T-helper 2 cell (primary cell): ENCODE measurements around the gene CEP112.
A peak's percentile ranks its signal among the peaks of the same experiment; 100 is the strongest.
"Not testable (repeated sequence)": the region's sequence is repeated elsewhere in the genome, so short reads cannot be mapped to it uniquely, and the experiment has no call there.

Source experiments
- DNase-seq, 5 experiments: peaks; one replicate each; pipeline versions ENCODE4 v3.0.0 to v3.0.0-alpha.2; 2012 to 2022

Gene CEP112

GRCh38 chr17:66150708-66151107, 41.2 kb downstream of the CEP112 start:
- DNase-seq = no peak

GRCh38 chr17:66149562-66149961, 42.4 kb downstream of the CEP112 start:
- peak in 1 of 5 experiments; percentile 49 for DNase-seq

- no peak for DNase-seq
These were observed 45.5 kb downstream of the CEP112 start for GRCh38 chr17:66146394-66146793.

GRCh38 chr17:66143657-66144282, 48.2 kb downstream of the CEP112 start:
- DNase-seq = no peak

GRCh38 chr17:66142428-66142827, 49.5 kb downstream of the CEP112 start:
- no peak for DNase-seq

- no peak for DNase-seq
These were observed 53.8 kb downstream of the CEP112 start for GRCh38 chr17:66138120-66138519.

- no peak for DNase-seq
These were observed 56.0 kb downstream of the CEP112 start for GRCh38 chr17:66135896-66136295.

GRCh38 chr17:66135219-66135618, 56.7 kb downstream of the CEP112 start:
- DNase-seq = peak in 1 of 5 experiments; percentile 39

GRCh38 chr17:66129759-66130158, 62.2 kb downstream of the CEP112 start:
- no peak for DNase-seq

- no peak for DNase-seq
These were observed 65.7 kb downstream of the CEP112 start for GRCh38 chr17:66126231-66126630.

GRCh38 chr17:66123163-66123562, 68.8 kb downstream of the CEP112 start:
- DNase-seq = no peak

- DNase-seq = no peak
These were observed 76.7 kb downstream of the CEP112 start for GRCh38 chr17:66115246-66115645.

- no peak for DNase-seq
These were observed 77.3 kb downstream of the CEP112 start for GRCh38 chr17:66114609-66115008.

- DNase-seq = no peak
These were observed 84.2 kb downstream of the CEP112 start for GRCh38 chr17:66107731-66108130.

- DNase-seq = no peak
These were observed 93.9 kb downstream of the CEP112 start for GRCh38 chr17:66098040-66098439.

- no peak for DNase-seq
These were observed 97.2 kb downstream of the CEP112 start for GRCh38 chr17:66094727-66095126.

- no peak for DNase-seq
These were observed 100.4 kb downstream of the CEP112 start for GRCh38 chr17:66091445-66092080.

GRCh38 chr17:66089764-66090163, 102.2 kb downstream of the CEP112 start:
- DNase-seq = no peak

- no peak for DNase-seq
These were observed 103.8 kb downstream of the CEP112 start for GRCh38 chr17:66088173-66088572.

GRCh38 chr17:66087073-66087472, 104.9 kb downstream of the CEP112 start:
- DNase-seq = no peak

GRCh38 chr17:66085221-66085620, 106.7 kb downstream of the CEP112 start:
- no peak for DNase-seq

GRCh38 chr17:66080670-66081069, 111.3 kb downstream of the CEP112 start:
- not testable (repeated sequence) for DNase-seq

- no peak for DNase-seq
These were observed 115.3 kb downstream of the CEP112 start for GRCh38 chr17:66076546-66077190.

- no peak for DNase-seq
These were observed 118.5 kb downstream of the CEP112 start for GRCh38 chr17:66073384-66073783.
